WI38 (cell line): ENCODE data around the gene EPHB1.

Experiments
- H3K4me3 ChIP-seq: 2 replicates; pipeline ENCODE4 v1.5.1; 2011; ENCODE audit warnings: low read depth, mild to moderate bottlenecking, control low read depth, low read length
- TF ChIP-seq, protein P1 (sequence below): IDR thresholded peaks from 2 replicates; pipeline ENCODE4 v1.5.1; 2012; ENCODE audit warnings: low read depth, mild to moderate bottlenecking, control low read depth, low read length

EPHB1 gene

DNA sequence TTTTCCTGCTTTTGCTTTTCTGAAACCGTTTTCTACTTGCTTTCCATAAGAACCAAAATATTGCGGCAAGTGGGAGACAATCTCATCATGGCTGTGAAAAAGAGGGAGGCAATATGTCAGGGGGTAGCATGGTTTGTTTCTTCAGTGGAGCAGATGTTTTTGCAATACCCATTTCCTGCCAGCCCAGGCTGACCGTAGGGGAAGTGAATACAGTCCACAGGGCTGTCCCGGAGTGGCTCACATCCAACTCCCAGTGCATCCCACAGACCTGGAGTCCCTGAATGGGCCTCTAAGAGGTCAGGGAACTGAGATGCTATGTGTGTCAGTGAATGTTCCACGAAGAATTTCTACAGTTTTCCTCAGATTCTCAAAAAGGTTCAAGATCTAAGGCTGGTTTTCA lies 69.6 kb downstream of the EPHB1 start:
- TF ChIP-seq, protein P1, sequence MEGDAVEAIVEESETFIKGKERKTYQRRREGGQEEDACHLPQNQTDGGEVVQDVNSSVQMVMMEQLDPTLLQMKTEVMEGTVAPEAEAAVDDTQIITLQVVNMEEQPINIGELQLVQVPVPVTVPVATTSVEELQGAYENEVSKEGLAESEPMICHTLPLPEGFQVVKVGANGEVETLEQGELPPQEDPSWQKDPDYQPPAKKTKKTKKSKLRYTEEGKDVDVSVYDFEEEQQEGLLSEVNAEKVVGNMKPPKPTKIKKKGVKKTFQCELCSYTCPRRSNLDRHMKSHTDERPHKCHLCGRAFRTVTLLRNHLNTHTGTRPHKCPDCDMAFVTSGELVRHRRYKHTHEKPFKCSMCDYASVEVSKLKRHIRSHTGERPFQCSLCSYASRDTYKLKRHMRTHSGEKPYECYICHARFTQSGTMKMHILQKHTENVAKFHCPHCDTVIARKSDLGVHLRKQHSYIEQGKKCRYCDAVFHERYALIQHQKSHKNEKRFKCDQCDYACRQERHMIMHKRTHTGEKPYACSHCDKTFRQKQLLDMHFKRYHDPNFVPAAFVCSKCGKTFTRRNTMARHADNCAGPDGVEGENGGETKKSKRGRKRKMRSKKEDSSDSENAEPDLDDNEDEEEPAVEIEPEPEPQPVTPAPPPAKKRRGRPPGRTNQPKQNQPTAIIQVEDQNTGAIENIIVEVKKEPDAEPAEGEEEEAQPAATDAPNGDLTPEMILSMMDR = no peak
- H3K4me3 ChIP-seq = no peak overlapping the region

GRCh38 chr3:134867277-134867676 lies 72.2 kb downstream of the EPHB1 start:
- TF ChIP-seq, protein P1 = no peak
- no peak overlapping the region for H3K4me3 ChIP-seq

DNA sequence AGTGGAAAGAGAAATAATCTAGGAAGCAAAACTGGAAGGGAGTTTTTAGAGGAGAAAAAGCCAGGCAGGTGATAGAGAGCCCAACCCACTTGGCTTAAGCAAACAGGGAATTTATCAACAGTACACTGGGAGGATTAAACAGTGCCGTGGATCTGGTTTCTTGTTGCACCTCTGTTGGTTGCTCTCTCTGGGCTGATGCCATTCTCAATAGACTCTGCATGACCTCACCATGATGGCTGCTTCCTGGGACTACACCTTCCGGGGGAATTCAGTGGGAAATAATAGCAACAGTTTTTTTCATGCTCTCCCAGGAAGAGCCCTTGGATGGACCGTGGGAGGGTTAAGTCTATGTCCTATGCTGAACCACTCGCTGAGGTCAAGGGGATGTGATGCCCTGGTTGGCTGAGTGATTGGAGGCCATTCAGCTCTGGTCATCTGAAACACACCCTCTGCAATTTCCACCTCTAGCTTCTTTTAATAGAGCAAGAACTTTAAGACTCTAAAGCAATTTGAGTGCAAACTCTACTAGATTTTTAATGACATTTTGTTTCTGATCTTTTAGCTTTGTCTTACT lies 74.2 kb downstream of the EPHB1 start:
- TF ChIP-seq, protein P1 = no peak

GRCh38 chr3:134871818-134872217 lies 76.8 kb downstream of the EPHB1 start:
- TF ChIP-seq, protein P1 = no peak
- H3K4me3 ChIP-seq = no peak overlapping the region

More for the DNA sequence above, 74.2 kb downstream of the EPHB1 start:
- no peak overlapping the region for H3K4me3 ChIP-seq

- no peak overlapping the region for H3K4me3 ChIP-seq
- TF ChIP-seq, protein P1 = no peak
Observed at GRCh38 chr3:134872440-134873388, 77.7 kb downstream of the EPHB1 start.

GRCh38 chr3:134873789-134874188 lies 78.7 kb downstream of the EPHB1 start:
- TF ChIP-seq, protein P1 = no peak
- H3K4me3 ChIP-seq = no peak overlapping the region

GRCh38 chr3:134874737-134875413 lies 79.8 kb downstream of the EPHB1 start:
- TF ChIP-seq, protein P1 = no peak
- H3K4me3 ChIP-seq = no peak overlapping the region
